Measurements from ENCODE around the gene MEF2B. TPM values are rescaled to one million over a fixed set of nuclear protein-coding genes. Genes with fewer than 3 reads are reported as not detected.

The MEF2B gene
- total RNA-seq, 4 donors from 2014 or later: not detected

DNA sequence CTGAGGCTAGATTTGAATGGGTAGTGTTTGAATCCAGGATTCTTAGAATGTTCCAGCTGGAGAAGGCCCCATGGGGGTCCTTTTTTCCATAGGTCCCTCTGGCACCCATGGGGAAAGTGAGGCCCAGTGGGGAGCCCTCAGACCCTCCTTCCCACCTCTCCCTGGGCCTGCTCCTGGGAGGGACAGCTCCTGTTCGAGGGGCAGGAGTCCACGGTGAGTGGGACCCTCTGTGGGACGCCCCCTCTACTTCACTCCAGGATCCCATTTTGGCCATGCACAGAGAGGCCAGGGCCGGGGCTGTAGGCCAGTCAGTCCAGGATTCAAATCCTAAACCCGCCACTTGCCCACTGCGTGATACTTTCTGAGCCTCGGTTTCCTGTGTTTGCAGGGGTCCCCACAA lies 7.6 kb downstream of the MEF2B start:
- TF ChIP-seq POLR2AphosphoS5 (IDR thresholded peaks at IDR 0.05): no peak
- TF ChIP-seq EP300 (IDR thresholded peaks at IDR 0.05): no peak
- TF ChIP-seq, protein P1, sequence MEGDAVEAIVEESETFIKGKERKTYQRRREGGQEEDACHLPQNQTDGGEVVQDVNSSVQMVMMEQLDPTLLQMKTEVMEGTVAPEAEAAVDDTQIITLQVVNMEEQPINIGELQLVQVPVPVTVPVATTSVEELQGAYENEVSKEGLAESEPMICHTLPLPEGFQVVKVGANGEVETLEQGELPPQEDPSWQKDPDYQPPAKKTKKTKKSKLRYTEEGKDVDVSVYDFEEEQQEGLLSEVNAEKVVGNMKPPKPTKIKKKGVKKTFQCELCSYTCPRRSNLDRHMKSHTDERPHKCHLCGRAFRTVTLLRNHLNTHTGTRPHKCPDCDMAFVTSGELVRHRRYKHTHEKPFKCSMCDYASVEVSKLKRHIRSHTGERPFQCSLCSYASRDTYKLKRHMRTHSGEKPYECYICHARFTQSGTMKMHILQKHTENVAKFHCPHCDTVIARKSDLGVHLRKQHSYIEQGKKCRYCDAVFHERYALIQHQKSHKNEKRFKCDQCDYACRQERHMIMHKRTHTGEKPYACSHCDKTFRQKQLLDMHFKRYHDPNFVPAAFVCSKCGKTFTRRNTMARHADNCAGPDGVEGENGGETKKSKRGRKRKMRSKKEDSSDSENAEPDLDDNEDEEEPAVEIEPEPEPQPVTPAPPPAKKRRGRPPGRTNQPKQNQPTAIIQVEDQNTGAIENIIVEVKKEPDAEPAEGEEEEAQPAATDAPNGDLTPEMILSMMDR (IDR thresholded peaks at IDR 0.05): no peak
- TF ChIP-seq POLR2A (IDR thresholded peaks at IDR 0.05; ENCODE audit: low read depth): no peak
- WGBS: 95% methylated on average over 4 of the region's 7 CpGs
- Histone ChIP-seq H3K9me3 (no peaks in the 10 kb centered on the region), H3K27ac (replicated peaks in 1 of 4) (no peak overlapping the region), H3K27me3 (peaks cover 0 to 6% (median 0%) of the 10 kb centered on the region in 4 donors), H3K4me1 (no peaks in the 10 kb centered on the region), H3K4me3 (no peak overlapping the region), H3K36me3 (no peaks in the 10 kb centered on the region)
- intact Hi-C loops (cut with DNase I): no loop called here
- DNase-seq (ENCODE audit: extremely low spot score): no peak

DNA sequence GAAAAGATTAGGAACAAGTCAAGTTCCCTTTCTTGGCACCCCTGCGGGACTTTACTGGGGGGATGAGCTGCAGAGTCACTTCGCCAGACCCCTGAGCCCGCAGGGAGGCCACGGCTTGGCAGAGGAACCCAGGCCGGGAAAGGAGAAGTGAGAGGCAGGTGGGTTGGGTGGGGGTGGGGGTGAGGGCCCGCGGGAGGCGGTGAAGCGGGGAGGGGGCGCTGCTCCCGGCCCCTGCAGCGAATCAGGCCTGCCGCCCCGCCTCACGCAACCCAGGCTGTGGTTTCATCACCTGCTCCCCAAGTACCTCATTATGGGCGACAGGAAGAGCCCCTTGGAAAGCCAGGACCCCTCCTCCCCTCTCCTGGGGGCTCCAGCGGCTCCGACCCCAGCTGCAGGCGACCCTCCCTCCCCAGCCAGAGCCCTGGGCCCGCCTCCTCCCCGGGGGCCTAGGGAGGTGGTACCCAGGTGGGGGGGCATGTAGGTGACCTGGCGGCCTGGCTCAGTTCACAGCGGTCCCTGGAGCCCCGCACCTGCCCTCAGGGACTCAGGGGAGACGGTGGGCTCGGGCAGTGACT lies 9.5 kb downstream of the MEF2B start:
- Histone ChIP-seq H3K27me3 (peaks cover 0 to 6% (median 0%) of the 10 kb centered on the region in 4 donors), H3K4me1 (no peaks in the 10 kb centered on the region), H3K36me3 (peaks cover 0 to 15% (median 2%) of the 10 kb centered on the region in 4 donors), H3K4me3 (no peak overlapping the region), H3K27ac (replicated peaks in 1 of 4) (no peak overlapping the region), H3K9me3 (no peaks in the 10 kb centered on the region)
- TF ChIP-seq, protein P1 (IDR thresholded peaks at IDR 0.05): no peak
- TF ChIP-seq EP300 (IDR thresholded peaks at IDR 0.05) (no peak), POLR2A (IDR thresholded peaks at IDR 0.05; ENCODE audit: low read depth) (no peak), POLR2AphosphoS5 (IDR thresholded peaks at IDR 0.05) (no peak)
- DNase-seq (ENCODE audit: extremely low spot score): no peak
- 41% methylated on average over 19 of the region's 26 CpGs for WGBS
- intact Hi-C loops (cut with DNase I): no loop called here

DNA sequence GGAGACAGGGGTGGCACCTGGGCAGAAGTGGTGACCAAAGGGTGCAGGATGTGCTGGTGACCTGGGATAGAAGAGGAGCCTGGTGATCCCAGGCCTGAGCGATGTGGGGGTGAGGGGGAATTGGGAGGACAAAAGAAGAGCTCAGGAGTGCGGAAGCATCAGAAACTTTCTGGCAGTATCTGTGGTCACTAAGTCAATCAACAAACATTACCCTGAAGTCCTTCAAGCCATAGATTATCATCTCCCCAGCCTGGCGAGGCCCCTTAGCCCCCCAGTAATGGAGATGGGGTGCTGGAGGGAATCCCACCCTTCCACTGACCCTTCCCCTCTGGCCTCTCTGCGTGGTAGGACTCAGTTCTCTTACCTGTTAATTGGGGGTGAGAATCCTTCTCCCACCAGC lies 10.5 kb downstream of the MEF2B start:
- no peak overlapping the region for H3K27ac ChIP-seq (replicated peaks in 1 of 4)
- no peaks in the 10 kb centered on the region for H3K9me3 ChIP-seq
- H3K36me3 ChIP-seq: peaks cover 0 to 18% (median 2%) of the 10 kb centered on the region in 4 donors
- 94% methylated on average over 4 of the region's 4 CpGs for WGBS
- peaks cover 0 to 6% (median 0%) of the 10 kb centered on the region in 4 donors for H3K27me3 ChIP-seq
- H3K4me3 ChIP-seq: no peak overlapping the region
- TF ChIP-seq, protein P1 (IDR thresholded peaks at IDR 0.05): no peak
- TF ChIP-seq EP300 (IDR thresholded peaks at IDR 0.05) (no peak), POLR2AphosphoS5 (IDR thresholded peaks at IDR 0.05) (no peak), POLR2A (IDR thresholded peaks at IDR 0.05; ENCODE audit: low read depth) (no peak)
- DNase-seq (ENCODE audit: extremely low spot score): no peak
- no peaks in the 10 kb centered on the region for H3K4me1 ChIP-seq
- intact Hi-C loops (cut with DNase I): no loop called here

DNA sequence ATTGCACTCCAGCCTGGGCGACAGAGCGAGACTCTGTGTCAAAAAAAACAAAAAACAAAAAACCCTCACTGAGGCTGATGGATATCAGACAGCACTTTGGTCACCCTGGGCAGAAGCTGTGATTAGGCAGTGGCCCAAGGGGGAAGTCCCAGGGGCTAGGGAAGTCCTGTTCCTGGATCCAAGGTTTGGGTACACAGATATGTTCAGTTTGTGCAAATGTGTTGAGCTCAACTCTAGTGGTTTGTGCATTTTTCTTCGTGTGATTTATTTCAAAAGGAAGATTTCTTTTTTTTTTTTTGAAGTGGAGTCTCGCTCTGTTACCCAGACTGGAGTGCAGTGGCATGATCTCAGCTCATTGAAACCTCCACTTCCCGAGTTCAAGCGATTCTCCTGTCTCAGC lies 12.3 kb downstream of the MEF2B start:
- Histone ChIP-seq H3K4me3 (no peak overlapping the region), H3K27me3 (peaks cover 0 to 6% (median 0%) of the 10 kb centered on the region in 4 donors), H3K27ac (replicated peaks in 1 of 4) (no peak overlapping the region), H3K36me3 (peaks cover 0 to 18% (median 2%) of the 10 kb centered on the region in 4 donors), H3K9me3 (no peaks in the 10 kb centered on the region), H3K4me1 (no peaks in the 10 kb centered on the region)
- TF ChIP-seq EP300 (IDR thresholded peaks at IDR 0.05) (no peak), POLR2A (IDR thresholded peaks at IDR 0.05; ENCODE audit: low read depth) (no peak), POLR2AphosphoS5 (IDR thresholded peaks at IDR 0.05) (no peak)
- TF ChIP-seq, protein P1 (IDR thresholded peaks at IDR 0.05): no peak
- no peak for DNase-seq (ENCODE audit: extremely low spot score)
- WGBS: 79% methylated on average over 6 of the region's 6 CpGs
- intact Hi-C loops (cut with DNase I): no loop called here
